Adrenal gland (tissue), 12 donors: ENCODE measurements around the gene HSP90AB1. TPM values are rescaled to one million over a fixed set of nuclear protein-coding genes. Genes with fewer than 3 reads are reported as not detected.

Experiments used
- DNase-seq, 7 donors: peaks; one replicate each; pipeline ENCODE4 v3.0.0-alpha.2; 2019 to 2020
- H3K27ac ChIP-seq, 5 donors: fragments of 200-600 bp; sonication (generic) in 4 of 5; 1 replicate in 3 of 5; 2 replicates in 2 of 5; pipeline versions ENCODE4 v1.5.1 to v1.8.0; 2016 to 2020; ENCODE audit warnings: mild to moderate bottlenecking in 1 of 5
- H3K27me3 ChIP-seq: fragments of 200-600 bp; 2 replicates; pipeline ENCODE4 v1.8.0; 2021
- H3K36me3 ChIP-seq, 2 donors: fragments of 200-600 bp; replicated peaks in 1 of 2; 1 replicate in 1 of 2; 2 replicates in 1 of 2; pipeline versions ENCODE4 v1.5.1 to v1.8.0; 2018 to 2022
- H3K4me1 ChIP-seq, 2 donors: fragments of 200-600 bp; replicated peaks in 1 of 2; 1 replicate in 1 of 2; 2 replicates in 1 of 2; pipeline versions ENCODE4 v1.5.1 to v1.8.0; 2018 to 2021
- H3K4me3 ChIP-seq, 4 donors: fragments of 200-600 bp; sonication (generic) in 3 of 4; one replicate each; pipeline ENCODE4 v1.5.1; 2016 to 2018
- H3K9me3 ChIP-seq, 3 donors: fragments of 200-600 bp; sonication (generic) in 1 of 3; replicated peaks in 1 of 3; 1 replicate in 2 of 3; 2 replicates in 1 of 3; pipeline versions ENCODE4 v1.5.1 to v1.8.0; 2016 to 2021
- POLR2A ChIP-seq, 2 donors: fragments of 450-650 bp; IDR thresholded peaks; one replicate each; pipeline ENCODE4 v1.6.1; 2017; ENCODE audit warnings: antibody characterized with exemption in 2 of 2, mild to moderate bottlenecking in 2 of 2, moderate library complexity in 1 of 2
- WGBS, 4 donors: extraction: QIAGEN DNeasy Blood & Tissue Kit in 2 of 4; methylation state at CpG; one replicate each; pipeline versions ENCODE4 v1.1.5 to v1.1.7; 2013 to 2017; 5-methylcytosine and 5-hydroxymethylcytosine counted together
- intact Hi-C, 2 donors: fragments of 100-400 bp; cut with DNase I; formaldehyde crosslinking; loops; one replicate each; pipeline versions ENCODE4 v1.14.1 to v1.15.0; 2022 to 2023
- polyA plus RNA-seq, 3 donors: library from polyadenylated mRNA; stranded (reverse); fragments of 200-250 nt in 2 of 3; fragments of 350-450 nt in 1 of 3; fragmentation: Illumina TruSeq in 1 of 3; extraction: RNeasy Lipid Tissue Mini Kit (QIAGEN cat#74804) in 1 of 3; gene quantifications; one replicate each; pipeline ENCODE4 v1.2.3, GENCODE V29; 2013 to 2014
- total RNA-seq, 9 donors: library from RNA; depleted of rRNA in 4 of 9; stranded (reverse); fragments of >200 nt in 4 of 9; fragments of 120-200 nt in 1 of 9; fragmentation: NEBNext Ultra II Directional in 1 of 9; extraction: Animal tissue kit (Norgen Biotek cat#: 25700) in 1 of 9; gene quantifications; one replicate each; pipeline versions ENCODE4 v1.1.0 to v1.2.4, GENCODE V29; 2013 to 2023
- TF ChIP-seq, protein P1 (sequence below), 6 experiments: fragments of 450-650 bp in 4 of 6; fragments of 200-600 bp in 2 of 6; sonication (generic) in 1 of 6; IDR thresholded peaks; 1 replicate in 5 of 6; 2 replicates in 1 of 6; pipeline versions ENCODE4 v1.5.1 to v1.8.0; 2016 to 2021; ENCODE audit warnings: antibody characterized with exemption in 6 of 6, mild to moderate bottlenecking in 2 of 6, moderate library complexity in 1 of 6
- donor health status: healthy with polysubstance abuse.
- donor health status: Bipolar disorder and iron deficiency.
- donor health status: DM: yes; HTN: yes; CAD: no.
- donor health status: DM: no; HTN: no; CAD: no.
- donor health status: DM: no; HTN: no; CAD: no.
- donor health status: DM: yes; HTN: yes; CAD: no.

The HSP90AB1 gene
- total and polyA plus RNA-seq, 12 donors, result 275 to 2,249 (median 857) TPM

DNA sequence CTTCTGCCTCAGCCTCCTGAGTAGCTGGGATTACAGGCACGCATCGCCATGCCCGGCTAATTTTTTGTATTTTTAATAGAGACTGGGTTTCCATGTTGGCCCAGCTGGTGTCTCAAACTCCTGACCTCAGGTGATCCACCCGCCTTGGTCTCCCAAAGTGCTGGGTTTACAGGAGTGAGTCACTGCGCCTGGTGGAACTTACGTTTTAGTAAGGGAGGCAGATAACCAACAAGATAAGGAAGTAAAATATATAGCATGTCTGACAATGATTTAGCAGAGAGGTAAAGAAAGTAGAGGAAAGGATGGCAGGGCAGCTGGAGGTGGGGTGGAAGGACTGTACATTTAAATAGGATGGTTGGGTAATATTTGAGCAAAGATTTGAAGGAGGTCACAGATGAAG is 42.9 kb upstream of the HSP90AB1 start:
- no peaks in the 10 kb centered on the region for H3K36me3 ChIP-seq
- peaks cover 3 to 4% of the 10 kb centered on the region in 2 donors for H3K4me1 ChIP-seq
- no peak overlapping the region for H3K4me3 ChIP-seq
- H3K27me3 ChIP-seq, result no peaks in the 10 kb centered on the region
- intact Hi-C loops, result no loop called here
- no peak for DNase-seq
- no peak overlapping the region for H3K27ac ChIP-seq
- 92 to 97% (median 95%) methylated on average over 6 of the region's 6 CpGs for WGBS, 4 donors
- TF ChIP-seq, protein P1, sequence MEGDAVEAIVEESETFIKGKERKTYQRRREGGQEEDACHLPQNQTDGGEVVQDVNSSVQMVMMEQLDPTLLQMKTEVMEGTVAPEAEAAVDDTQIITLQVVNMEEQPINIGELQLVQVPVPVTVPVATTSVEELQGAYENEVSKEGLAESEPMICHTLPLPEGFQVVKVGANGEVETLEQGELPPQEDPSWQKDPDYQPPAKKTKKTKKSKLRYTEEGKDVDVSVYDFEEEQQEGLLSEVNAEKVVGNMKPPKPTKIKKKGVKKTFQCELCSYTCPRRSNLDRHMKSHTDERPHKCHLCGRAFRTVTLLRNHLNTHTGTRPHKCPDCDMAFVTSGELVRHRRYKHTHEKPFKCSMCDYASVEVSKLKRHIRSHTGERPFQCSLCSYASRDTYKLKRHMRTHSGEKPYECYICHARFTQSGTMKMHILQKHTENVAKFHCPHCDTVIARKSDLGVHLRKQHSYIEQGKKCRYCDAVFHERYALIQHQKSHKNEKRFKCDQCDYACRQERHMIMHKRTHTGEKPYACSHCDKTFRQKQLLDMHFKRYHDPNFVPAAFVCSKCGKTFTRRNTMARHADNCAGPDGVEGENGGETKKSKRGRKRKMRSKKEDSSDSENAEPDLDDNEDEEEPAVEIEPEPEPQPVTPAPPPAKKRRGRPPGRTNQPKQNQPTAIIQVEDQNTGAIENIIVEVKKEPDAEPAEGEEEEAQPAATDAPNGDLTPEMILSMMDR (IDR thresholded peaks at IDR 0.05), result no peak
- no peak for TF ChIP-seq POLR2A (IDR thresholded peaks at IDR 0.05)
- no peaks in the 10 kb centered on the region for H3K9me3 ChIP-seq

DNA sequence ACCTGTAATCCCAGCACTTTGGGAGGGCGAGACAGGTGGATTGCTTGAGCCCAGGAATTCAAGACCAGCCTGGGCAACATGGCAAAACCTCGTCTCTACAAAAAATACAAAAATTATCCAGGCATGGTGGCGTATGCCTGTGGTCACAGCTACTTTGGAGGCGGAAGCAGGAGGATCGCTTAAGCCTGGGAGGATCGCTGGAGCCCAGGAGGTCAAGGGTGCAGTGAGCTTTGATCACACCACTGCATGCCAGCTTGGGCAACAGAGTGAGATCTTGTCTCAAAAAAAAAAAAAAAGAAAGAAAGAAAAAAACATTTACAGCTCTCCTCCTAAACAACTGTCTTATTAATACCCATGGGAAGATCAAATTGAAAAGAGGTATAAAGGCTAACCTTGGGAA is 38.9 kb upstream of the HSP90AB1 start:
- H3K36me3 ChIP-seq, result no peaks in the 10 kb centered on the region
- H3K4me1 ChIP-seq, result no peaks in the 10 kb centered on the region
- intact Hi-C loops, result no loop called here
- DNase-seq, result no peak
- TF ChIP-seq, protein P1 (IDR thresholded peaks at IDR 0.05), result no peak
- TF ChIP-seq POLR2A (IDR thresholded peaks at IDR 0.05), result no peak
- no peaks in the 10 kb centered on the region for H3K27me3 ChIP-seq
- no peak overlapping the region for H3K4me3 ChIP-seq
- no peaks in the 10 kb centered on the region for H3K9me3 ChIP-seq
- 78 to 84% (median 82%) methylated on average over 6 of the region's 6 CpGs for WGBS, 4 donors
- no peak overlapping the region for H3K27ac ChIP-seq

DNA sequence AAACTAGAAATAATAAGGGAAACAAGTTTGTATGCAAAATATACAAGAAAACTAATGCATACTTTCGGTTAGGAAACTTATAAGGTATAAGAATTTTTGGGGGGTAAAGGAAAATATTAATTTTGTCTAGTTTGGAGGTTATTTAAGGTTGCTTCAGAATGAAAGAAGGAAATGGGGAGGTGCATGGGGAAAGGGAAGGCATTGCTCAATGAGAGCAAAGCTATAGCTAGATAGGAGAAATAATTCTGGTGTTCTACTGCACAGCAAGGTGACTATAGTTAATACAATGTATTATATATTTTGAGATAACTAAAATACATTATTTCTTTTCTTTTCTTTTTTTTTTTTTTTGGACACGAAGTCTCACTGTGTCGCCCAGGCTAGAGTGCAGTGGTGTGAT is 35.6 kb upstream of the HSP90AB1 start:
- TF ChIP-seq, protein P1 (IDR thresholded peaks at IDR 0.05), result no peak
- no peak for TF ChIP-seq POLR2A (IDR thresholded peaks at IDR 0.05)

DNA sequence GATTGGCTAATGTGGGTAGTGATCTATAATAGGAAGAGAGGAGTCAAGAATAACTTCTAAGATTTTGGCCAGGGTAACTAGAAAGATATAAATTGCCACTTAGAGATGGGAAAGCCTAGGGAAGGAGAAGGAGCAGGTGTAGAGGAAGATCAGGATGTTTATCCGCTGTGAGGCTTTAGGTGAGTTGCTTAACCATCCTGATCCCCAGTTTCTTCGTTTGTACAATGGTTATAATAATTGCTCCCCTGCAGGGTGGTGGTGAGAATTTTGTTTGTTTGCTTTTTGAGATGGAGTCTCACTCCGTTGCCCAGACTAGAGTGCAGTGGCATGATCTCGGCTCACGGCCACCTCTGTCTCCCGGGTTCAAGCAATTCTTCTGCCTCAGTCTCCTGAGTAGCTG is 32.6 kb upstream of the HSP90AB1 start:
- WGBS, 4 donors, result 87 to 95% (median 92%) methylated on average over 6 of the region's 6 CpGs
- Histone ChIP-seq H3K9me3 (no peaks in the 10 kb centered on the region), H3K4me1 (peaks cover 0 to 20% of the 10 kb centered on the region in 2 donors), H3K27ac (no peak overlapping the region), H3K36me3 (no peaks in the 10 kb centered on the region), H3K27me3 (no peaks in the 10 kb centered on the region), H3K4me3 (no peak overlapping the region)
- no peak for DNase-seq
- TF ChIP-seq POLR2A (IDR thresholded peaks at IDR 0.05), result no peak
- TF ChIP-seq, protein P1 (IDR thresholded peaks at IDR 0.05), result no peak
- intact Hi-C loops, result no loop called here

More for the DNA sequence above, 35.6 kb upstream of the HSP90AB1 start:
- no peak overlapping the region for H3K27ac ChIP-seq
- H3K4me1 ChIP-seq, result no peaks in the 10 kb centered on the region
- H3K9me3 ChIP-seq, result no peaks in the 10 kb centered on the region
- no peaks in the 10 kb centered on the region for H3K27me3 ChIP-seq
- WGBS, 4 donors, result 72 to 78% (median 77%) methylated on average over 3 of the region's 3 CpGs
- no peaks in the 10 kb centered on the region for H3K36me3 ChIP-seq
- DNase-seq, result no peak
- intact Hi-C loops, result no loop called here
- no peak overlapping the region for H3K4me3 ChIP-seq
